HG02885 (cell line): ENCODE results near the gene AXIN2.

ENCODE experiments used
- ATAC-seq: cut with Tn5 transposase; IDR thresholded peaks from one replicate; pipeline ENCODE4 v1.9.1; 2021; ENCODE audit warnings: mild to moderate bottlenecking; ENCODE audit not compliant: unreplicated experiment, poor library complexity

Gene AXIN2, protein sequence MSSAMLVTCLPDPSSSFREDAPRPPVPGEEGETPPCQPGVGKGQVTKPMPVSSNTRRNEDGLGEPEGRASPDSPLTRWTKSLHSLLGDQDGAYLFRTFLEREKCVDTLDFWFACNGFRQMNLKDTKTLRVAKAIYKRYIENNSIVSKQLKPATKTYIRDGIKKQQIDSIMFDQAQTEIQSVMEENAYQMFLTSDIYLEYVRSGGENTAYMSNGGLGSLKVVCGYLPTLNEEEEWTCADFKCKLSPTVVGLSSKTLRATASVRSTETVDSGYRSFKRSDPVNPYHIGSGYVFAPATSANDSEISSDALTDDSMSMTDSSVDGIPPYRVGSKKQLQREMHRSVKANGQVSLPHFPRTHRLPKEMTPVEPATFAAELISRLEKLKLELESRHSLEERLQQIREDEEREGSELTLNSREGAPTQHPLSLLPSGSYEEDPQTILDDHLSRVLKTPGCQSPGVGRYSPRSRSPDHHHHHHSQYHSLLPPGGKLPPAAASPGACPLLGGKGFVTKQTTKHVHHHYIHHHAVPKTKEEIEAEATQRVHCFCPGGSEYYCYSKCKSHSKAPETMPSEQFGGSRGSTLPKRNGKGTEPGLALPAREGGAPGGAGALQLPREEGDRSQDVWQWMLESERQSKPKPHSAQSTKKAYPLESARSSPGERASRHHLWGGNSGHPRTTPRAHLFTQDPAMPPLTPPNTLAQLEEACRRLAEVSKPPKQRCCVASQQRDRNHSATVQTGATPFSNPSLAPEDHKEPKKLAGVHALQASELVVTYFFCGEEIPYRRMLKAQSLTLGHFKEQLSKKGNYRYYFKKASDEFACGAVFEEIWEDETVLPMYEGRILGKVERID

GRCh38 chr17:65561452-65562205 is at the start of gene AXIN2:
TSS of gene AXIN2 (minus strand) at chr17:65561648. CDS start at chr17:65558620, 3,028 bp downstream.
- ATAC-seq, result peak; percentile 84

- no peak for ATAC-seq
Observed at GRCh38 chr17:65609749-65610148, 48.3 kb upstream of the AXIN2 start.

- ATAC-seq, result no peak
Observed at GRCh38 chr17:65609286-65609685, 47.8 kb upstream of the AXIN2 start.

- no peak for ATAC-seq
Observed at GRCh38 chr17:65604070-65604469, 42.6 kb upstream of the AXIN2 start.

GRCh38 chr17:65601881-65602280 is 40.4 kb upstream of the AXIN2 start:
- no peak for ATAC-seq

DNA sequence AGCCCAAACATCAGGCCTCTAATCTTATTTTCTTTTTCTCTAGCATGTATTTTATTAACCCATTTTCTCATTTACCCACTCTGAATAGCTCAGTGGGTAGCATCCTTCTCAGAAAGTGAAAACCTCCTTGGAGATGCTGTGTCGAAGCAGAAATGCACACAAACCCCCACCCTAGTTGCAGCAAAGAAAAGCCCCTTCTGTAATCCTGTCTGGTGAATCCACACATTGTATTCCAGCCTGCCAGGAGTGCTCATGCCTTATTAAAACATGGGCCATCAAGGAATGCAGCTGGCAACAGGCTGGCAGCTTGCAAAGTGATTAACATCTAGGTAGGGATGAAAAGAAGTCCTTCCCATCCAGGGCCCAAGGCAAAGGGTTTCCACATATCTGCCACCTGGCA is 39.7 kb upstream of the AXIN2 start:
- ATAC-seq, result no peak

DNA sequence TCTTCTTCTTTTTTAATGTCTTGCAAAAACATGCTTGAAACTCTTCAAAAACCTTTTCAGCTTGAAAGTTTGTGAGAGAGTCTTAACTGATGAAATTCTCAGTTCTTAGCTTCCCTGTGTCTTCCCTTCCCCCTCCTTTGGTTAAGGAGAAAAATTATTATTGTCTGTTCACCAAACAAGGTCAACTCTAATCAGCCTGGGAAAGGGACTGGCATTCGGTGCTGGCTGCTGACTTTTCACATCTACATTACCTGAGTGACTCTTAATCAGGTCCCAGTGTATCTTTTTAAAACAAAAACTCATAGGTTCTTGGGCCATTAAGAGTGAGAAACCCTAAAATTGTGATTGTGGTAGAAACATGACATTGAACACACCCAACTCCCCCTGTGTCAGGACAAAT is 39.1 kb upstream of the AXIN2 start:
- ATAC-seq, result no peak

GRCh38 chr17:65599650-65600049 is 38.2 kb upstream of the AXIN2 start:
- no peak for ATAC-seq

DNA sequence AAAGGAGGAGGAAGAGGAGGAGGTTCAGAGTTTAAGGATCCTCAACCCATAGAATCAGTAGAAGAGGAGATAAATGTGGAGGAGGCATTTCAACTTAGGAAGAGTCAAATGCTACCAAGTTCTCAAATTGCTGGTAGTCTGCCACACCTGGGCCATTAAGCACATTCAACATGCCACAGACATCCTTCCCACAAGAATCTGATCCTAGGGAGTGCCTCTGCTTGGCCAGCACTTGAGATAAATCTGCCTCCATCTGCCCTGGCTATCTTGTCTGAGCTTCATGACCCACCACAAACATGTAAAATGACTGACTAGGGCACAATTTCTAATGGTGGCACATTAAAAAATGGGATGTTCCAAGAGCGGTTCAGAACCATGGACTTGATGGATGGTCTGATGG is 37.3 kb upstream of the AXIN2 start:
- ATAC-seq, result no peak

- no peak for ATAC-seq
Observed at GRCh38 chr17:65595071-65595656, 33.7 kb upstream of the AXIN2 start.

GRCh38 chr17:65593855-65594845 is 32.7 kb upstream of the AXIN2 start:
- no peak for ATAC-seq

DNA sequence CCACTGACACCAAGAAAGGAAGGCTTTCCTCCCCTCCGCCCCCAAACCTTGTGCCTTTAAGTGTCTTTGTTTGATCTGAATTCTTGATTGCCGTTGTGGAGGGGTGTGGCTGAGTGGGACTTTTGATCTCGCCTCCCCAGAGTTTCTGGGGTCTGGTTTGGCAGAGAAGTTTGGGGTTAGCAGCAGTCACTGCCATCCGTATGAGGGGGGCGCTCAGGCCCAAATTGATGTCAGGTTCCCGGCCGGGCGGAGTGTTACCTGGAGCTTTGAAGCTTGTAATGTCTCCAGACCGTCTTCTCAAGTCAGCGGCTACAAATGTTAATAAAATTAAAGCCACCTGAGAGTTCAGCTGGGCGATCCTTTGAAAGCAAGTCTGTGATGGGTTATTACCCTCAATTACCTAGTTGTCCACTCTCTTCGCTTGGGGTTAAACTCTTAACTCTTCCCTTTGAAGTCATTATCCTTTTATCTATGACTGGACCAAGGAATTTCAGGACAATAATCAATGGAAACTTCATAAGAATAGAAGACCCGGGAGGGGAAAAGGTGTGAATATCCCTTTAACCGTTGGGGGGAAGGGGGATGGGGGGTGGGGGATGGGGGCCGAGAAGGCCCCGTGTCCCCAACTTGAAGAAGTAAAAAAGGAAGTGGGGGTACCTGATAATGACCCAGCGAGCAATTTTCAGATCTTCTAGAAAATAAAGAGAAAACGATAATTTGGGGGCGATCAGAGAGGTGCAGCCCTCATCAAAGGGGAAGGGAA is 31.8 kb upstream of the AXIN2 start:
- no peak for ATAC-seq

- ATAC-seq, result no peak
Observed at GRCh38 chr17:65592125-65592965, 30.9 kb upstream of the AXIN2 start.

DNA sequence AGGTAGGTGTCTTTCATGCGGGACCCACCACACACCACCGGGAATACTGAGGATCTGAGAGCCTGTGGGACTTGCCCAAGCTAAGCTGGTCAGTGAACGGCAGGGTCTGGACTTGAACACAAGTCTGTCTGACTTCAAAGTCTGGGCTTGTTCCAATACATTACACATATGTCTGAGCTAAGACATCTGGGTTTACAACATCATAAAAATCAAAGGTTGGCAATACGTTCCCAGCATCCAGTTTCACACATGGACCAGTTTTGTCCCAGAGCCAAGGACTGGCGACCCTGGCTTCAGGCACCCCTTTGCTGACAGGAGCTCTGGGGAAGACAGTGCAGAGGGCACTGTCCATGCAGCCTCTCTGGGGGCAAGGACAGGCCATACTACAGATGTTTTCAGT is 27.9 kb upstream of the AXIN2 start:
- no peak for ATAC-seq

DNA sequence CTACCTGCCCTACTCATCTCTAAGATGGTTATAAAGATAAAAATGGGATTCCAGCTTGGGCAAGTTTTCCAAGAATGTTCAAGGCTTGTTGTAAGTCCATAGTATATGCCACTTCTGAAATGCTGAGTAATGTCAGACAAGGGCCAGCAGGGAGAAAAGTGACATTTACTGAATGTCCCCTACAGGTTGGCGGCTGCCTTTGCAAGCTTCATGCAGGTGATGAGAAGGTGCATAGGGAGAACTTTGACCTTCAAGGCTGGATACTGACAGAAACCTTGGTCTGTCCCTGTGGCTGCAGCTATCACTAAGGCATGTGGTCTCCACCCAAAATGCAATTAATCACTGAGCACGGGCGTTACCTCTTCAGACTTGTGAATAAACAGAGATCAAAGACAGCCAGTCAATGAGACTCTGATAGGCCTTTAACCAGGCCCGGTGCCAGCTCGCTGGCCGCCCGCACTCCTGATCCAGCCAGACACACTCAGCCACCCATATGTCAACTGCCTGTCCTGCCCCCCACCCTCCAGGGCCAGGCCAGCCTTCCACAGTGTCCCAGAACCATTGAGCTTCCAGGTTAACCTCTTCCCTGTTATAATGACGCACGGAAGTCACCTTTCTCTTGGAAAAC is 26.8 kb upstream of the AXIN2 start:
- no peak for ATAC-seq

- no peak for ATAC-seq
Observed at GRCh38 chr17:65587534-65588180, 26.2 kb upstream of the AXIN2 start.

GRCh38 chr17:65586899-65587298 is 25.5 kb upstream of the AXIN2 start:
- ATAC-seq, result no peak
